Muscle layer of duodenum (tissue), 2 donors: ENCODE data around the gene HSPE1.
"Not testable (repeated sequence)": the region's sequence is repeated elsewhere in the genome, so short reads cannot be mapped to it uniquely, and the experiment has no call there.

Experiments used
- H3K27ac ChIP-seq: one replicate; pipeline ENCODE4 v1.7.0; 2013; ENCODE audit warnings: mild to moderate bottlenecking, low read length
- H3K27me3 ChIP-seq: one replicate; pipeline ENCODE4 v1.7.0; 2013; ENCODE audit warnings: low read depth, mild to moderate bottlenecking, control low read depth, low read length
- H3K36me3 ChIP-seq, 2 donors: one replicate each; pipeline ENCODE4 v1.7.0; 2013; ENCODE audit warnings: low read length in 2 of 2, control low read depth in 1 of 2, mild to moderate bottlenecking in 1 of 2; ENCODE audit not compliant: insufficient read depth in 2 of 2, control insufficient read depth in 1 of 2
- H3K4me1 ChIP-seq, 2 donors: one replicate each; pipeline ENCODE4 v1.7.0; 2013; ENCODE audit warnings: low read length in 2 of 2, mild to moderate bottlenecking in 2 of 2, control low read depth in 1 of 2, moderate library complexity in 1 of 2; ENCODE audit not compliant: insufficient read depth in 2 of 2, control insufficient read depth in 1 of 2
- H3K4me3 ChIP-seq, 2 donors: one replicate each; pipeline ENCODE4 v1.7.0; 2013; ENCODE audit warnings: low read length in 2 of 2, low read depth in 1 of 2, mild to moderate bottlenecking in 1 of 2
- H3K9me3 ChIP-seq, 2 donors: one replicate each; pipeline ENCODE4 v1.7.0; 2013; ENCODE audit warnings: low read length in 2 of 2, control low read depth in 1 of 2, mild to moderate bottlenecking in 1 of 2; ENCODE audit not compliant: control insufficient read depth in 1 of 2
- donor health status: healthy.

Gene HSPE1

DNA sequence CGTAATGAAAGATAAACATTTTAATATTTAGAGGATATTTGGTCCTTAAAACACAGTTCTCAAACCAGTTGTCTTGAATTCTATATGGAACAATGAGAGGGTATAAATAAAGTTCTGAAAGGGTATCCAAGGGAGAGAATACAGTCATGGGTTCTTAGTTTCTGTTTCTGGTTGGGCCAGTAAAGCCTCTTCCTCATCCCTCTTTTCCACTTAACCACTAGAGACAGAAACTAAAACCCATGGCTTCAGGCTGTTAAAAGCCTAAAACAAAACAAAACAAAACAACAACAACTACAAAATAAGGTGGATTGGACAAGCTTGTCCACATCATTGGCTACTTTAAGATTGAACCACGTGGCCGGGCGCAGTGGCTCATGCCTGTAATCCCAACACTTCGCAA, 28.0 kb upstream of the HSPE1 start:
- Histone ChIP-seq H3K27me3 (no peaks in the 10 kb centered on the region), H3K9me3 (no peaks in the 10 kb centered on the region), H3K4me3 (no peak overlapping the region), H3K4me1 (no peaks in the 10 kb centered on the region), H3K36me3 (peaks cover 39 to 57% of the 10 kb centered on the region in 2 donors), H3K27ac (no peak overlapping the region)

DNA sequence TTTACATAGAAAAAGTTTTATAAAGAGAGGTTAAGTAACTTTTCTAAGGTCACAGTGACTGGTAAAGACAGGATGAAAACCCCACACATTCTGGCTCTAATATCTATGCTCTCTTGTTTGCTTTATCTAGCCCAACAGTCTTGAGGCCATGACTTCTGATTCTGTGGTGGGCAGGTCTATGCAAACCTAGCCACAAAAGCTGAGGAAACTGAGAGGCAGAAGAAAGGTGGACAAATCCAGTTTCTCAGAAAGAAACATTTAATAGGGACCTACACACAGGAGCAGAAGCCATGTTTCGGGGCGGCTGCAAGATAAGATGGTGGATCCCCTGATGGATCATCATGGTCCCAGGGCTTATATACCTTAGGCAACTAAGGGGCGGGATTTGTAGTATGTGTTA, 22.4 kb upstream of the HSPE1 start:
- no peaks in the 10 kb centered on the region for H3K4me1 ChIP-seq
- H3K27ac ChIP-seq = no peak overlapping the region
- no peaks in the 10 kb centered on the region for H3K27me3 ChIP-seq
- peaks cover 28 to 42% of the 10 kb centered on the region in 2 donors for H3K36me3 ChIP-seq
- H3K9me3 ChIP-seq = no peaks in the 10 kb centered on the region
- no peak overlapping the region for H3K4me3 ChIP-seq

DNA sequence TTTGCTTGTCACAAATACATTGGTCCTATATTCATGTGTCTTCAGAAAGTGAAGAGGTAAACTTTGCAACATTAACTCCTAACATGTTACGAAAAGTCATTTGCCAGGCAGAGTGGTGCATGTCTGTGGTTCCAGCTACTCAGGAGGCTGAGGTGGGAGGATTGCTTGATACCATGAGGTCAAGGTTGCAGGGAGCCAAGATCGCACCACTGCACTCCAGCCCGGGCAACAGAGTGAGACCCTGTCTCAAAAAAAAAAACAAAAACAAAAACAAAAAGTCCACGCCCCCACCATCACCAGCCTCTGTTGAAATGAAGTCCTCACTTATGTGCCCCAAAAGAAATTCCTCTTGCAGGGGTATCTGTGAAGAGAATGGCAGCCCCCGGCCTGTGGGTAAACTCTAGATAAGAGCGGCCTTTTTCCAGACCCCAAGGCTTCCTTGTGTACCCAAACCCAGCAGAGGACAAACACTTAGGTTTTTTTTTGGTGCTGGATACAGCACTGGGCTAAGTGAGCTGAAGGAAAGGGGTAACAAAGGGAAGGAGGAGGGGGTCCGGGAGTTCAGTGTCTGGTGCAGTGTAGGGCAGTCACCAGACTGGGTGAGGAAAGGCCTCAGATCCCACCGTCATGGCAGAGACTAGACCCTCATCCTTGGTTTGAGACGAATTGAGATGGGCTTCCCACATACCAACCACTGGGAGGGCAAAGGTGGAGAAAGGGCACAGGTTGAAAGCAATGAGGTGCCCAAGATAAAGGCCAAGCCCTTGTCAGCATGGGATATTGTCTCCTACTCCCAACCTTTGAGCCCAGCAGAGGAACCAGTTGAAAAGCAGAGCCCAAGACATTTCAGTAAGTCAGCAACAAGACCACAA, 19.8 kb upstream of the HSPE1 start:
- Histone ChIP-seq H3K4me1 (no peaks in the 10 kb centered on the region), H3K27me3 (no peaks in the 10 kb centered on the region), H3K9me3 (no peaks in the 10 kb centered on the region), H3K4me3 (no peak overlapping the region), H3K36me3 (peaks cover 20 to 22% of the 10 kb centered on the region in 2 donors), H3K27ac (no peak overlapping the region)

DNA sequence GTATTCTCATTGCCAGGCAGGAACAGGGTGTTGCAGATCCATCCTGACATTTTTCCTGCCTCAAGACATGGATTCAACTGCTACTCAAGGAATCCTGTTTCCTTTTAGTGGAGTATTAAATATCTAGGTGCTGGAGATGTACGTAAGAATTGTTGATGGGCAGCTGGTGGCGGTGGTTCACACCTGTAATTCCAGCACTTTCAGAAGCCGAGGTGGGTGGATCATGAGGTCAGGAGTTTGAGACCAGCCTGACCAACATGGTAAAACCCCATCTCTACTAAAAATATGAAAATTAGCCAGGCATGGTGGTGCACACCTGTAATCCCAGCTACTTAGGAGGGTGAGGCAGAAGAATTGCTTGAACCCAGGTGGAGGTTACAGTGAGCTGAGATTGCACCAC, 15.9 kb upstream of the HSPE1 start:
- H3K4me3 ChIP-seq, H3K27ac ChIP-seq, H3K27me3 ChIP-seq, H3K4me1 ChIP-seq, H3K9me3 ChIP-seq: not testable (repeated sequence)
- peaks cover 28 to 30% of the 10 kb centered on the region in 2 donors for H3K36me3 ChIP-seq

DNA sequence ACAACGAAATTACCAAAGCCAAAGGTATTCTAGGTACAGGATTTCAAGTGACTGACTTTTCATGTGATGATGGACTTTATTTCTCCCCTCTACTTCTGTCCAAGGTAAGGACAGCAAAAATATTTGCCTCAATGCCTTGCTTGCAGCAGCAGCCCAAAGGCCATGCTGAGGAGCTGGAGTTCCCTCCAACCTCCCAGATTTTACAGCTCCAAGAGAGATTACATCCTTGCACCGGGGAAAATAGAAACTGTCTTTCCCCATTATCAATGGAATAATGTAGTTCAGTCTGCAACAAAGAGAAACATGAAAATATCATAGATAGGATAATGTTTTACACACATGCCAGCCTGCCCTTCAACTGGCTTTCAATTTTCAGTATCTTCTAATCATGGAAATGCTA, 14.0 kb upstream of the HSPE1 start:
- no peak overlapping the region for H3K4me3 ChIP-seq
- H3K4me1 ChIP-seq = no peaks in the 10 kb centered on the region
- H3K27ac ChIP-seq = no peak overlapping the region
- no peaks in the 10 kb centered on the region for H3K9me3 ChIP-seq
- H3K36me3 ChIP-seq = peaks cover 46% of the 10 kb centered on the region in 2 donors
- H3K27me3 ChIP-seq = no peaks in the 10 kb centered on the region

DNA sequence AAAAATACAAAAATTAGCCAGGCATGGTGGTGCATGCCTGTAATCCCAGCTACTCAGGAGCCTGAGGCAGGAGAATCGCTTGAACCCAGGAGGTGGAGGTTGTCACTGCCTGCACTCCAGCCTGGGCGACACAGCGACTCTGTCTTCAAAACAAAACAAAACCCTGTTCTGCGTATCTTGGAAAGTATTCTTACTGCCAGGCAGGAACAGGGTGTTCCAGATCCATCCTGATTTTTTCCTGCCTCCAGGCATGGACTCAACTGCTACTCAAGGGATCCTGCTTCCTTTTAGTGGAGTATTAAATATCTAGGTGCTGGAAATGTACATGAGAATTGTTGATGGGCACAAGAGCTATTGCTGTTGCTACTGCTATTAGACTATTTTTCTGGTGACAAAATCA, 12.8 kb upstream of the HSPE1 start:
- H3K36me3 ChIP-seq = peaks cover 55 to 58% of the 10 kb centered on the region in 2 donors
- H3K27me3 ChIP-seq = no peaks in the 10 kb centered on the region
- H3K4me3 ChIP-seq = no peak overlapping the region
- no peak overlapping the region for H3K27ac ChIP-seq
- no peaks in the 10 kb centered on the region for H3K9me3 ChIP-seq
- no peaks in the 10 kb centered on the region for H3K4me1 ChIP-seq

DNA sequence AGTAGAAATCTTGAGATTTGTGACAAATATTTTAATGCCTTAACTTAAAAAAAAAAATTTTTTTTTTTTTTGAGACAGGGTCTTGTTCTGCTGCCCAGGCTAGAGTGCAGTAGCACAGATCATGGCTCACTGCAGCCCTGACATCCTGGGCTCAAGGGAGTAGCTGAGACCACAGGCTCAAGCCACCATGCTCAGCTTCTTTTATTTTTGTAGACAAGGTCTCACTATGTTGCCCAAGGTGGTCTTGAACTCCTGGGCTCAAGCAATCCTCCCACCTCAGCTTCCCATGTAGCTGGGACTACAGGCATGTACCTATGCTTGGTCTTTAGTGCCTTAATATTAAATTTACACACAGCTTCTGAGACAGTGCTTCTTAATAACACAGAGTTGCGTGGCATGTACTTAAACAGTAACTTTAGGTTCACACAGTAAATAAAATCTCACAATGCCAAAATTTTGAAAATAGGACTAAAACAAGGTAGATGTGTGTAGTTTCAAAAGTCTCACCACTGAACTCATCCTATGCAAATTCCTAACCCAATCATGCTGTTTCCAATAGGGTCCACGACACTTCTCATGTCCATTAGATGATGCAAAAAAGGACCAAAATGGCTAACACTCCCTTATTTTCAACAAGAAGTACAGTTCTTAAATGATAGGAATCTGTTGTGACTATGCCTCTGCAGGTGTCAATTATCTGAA, 4.6 kb upstream of the HSPE1 start:
- Histone ChIP-seq H3K4me3 (no peak overlapping the region), H3K27ac (no peak overlapping the region), H3K27me3 (no peaks in the 10 kb centered on the region), H3K9me3 (no peaks in the 10 kb centered on the region), H3K4me1 (peaks cover 3 to 22% of the 10 kb centered on the region in 2 donors), H3K36me3 (peaks cover 40 to 64% of the 10 kb centered on the region in 2 donors)

DNA sequence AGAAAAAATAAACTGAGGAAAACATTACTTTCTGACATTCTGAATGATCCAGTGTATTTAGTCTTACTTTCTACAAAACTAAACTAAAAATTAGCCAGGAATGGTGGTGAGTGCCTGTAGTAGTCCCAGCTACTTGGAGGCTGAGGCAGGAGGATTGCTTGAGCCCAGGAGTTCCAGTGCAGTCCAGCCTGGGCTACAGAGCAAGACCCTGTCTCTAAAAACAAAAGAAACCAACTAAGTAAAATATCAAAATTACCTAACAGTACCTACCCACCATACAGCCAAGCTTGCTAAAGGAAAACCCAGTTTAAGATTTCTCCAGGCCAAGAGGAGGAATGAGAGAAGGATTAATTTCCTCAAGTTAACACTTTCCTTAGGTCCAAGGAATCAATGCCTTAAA, 3.5 kb upstream of the HSPE1 start:
- Histone ChIP-seq H3K4me3 (no peak overlapping the region), H3K27me3 (no peaks in the 10 kb centered on the region), H3K27ac (no peak overlapping the region), H3K36me3 (peaks cover 31 to 53% of the 10 kb centered on the region in 2 donors), H3K9me3 (no peaks in the 10 kb centered on the region), H3K4me1 (peaks cover 3 to 29% of the 10 kb centered on the region in 2 donors)

DNA sequence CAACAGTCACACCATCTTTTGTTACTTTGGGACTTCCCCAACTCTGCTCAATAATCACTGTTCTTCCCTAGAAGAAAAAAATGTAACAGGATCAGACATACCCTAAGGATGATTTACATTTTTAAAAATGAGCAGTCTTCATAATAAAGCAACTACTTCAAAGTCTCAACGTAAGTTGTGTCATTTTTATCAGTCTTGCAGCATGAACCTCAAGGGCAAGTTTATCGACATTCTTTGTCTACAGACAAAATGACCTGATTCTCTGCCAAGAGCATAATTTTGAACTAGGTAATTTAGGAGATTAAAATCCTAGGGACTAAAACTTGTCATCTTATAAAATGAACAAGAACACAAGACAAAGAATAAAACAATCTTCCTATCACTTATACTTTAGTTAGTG, 2.9 kb upstream of the HSPE1 start:
- H3K4me3 ChIP-seq = peak overlapping the region; percentile 82 to 93
- H3K27me3 ChIP-seq = no peaks in the 10 kb centered on the region
- H3K27ac ChIP-seq = no peak overlapping the region
- H3K9me3 ChIP-seq = no peaks in the 10 kb centered on the region
- peaks cover 3 to 35% of the 10 kb centered on the region in 2 donors for H3K4me1 ChIP-seq
- peaks cover 27 to 47% of the 10 kb centered on the region in 2 donors for H3K36me3 ChIP-seq

DNA sequence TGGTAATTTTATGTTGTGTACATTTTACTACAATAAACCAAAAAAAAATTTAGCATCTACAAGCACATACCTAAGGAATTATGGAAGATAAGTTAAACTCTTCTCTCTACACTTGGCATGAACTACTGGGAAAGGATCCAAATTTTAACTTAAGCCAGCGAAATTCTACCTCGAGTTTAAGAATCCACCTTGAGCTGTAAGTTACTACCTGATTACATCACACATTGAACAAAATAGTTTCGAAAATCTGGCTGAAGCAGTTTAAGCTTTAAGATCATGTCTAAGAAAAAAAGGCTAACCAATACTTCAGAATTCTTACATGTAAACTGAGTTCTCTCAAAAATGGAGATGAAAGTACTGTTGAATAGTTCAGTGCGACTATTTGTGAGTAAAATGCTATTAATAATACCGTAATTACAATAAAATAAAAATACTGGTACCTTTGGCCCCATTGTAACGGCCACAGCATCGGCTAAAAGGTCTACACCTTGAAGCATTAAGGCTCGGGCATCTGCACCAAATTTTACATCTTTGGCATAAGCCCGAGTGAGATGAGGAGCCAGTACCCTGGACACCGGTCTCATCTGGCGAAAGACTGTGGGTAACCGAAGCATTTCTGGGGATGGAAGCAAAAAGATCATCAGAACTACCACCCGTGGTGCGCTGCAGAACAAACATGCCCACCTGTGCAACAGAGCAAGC, 1.8 kb upstream of the HSPE1 start:
- peaks cover 20 to 39% of the 10 kb centered on the region in 2 donors for H3K36me3 ChIP-seq
- H3K4me3 ChIP-seq = peak overlapping the region; percentile 82 to 93
- H3K27me3 ChIP-seq = no peaks in the 10 kb centered on the region
- H3K9me3 ChIP-seq = no peaks in the 10 kb centered on the region
- peaks cover 3 to 36% of the 10 kb centered on the region in 2 donors for H3K4me1 ChIP-seq
- peak overlapping the region; percentile 98 for H3K27ac ChIP-seq

DNA sequence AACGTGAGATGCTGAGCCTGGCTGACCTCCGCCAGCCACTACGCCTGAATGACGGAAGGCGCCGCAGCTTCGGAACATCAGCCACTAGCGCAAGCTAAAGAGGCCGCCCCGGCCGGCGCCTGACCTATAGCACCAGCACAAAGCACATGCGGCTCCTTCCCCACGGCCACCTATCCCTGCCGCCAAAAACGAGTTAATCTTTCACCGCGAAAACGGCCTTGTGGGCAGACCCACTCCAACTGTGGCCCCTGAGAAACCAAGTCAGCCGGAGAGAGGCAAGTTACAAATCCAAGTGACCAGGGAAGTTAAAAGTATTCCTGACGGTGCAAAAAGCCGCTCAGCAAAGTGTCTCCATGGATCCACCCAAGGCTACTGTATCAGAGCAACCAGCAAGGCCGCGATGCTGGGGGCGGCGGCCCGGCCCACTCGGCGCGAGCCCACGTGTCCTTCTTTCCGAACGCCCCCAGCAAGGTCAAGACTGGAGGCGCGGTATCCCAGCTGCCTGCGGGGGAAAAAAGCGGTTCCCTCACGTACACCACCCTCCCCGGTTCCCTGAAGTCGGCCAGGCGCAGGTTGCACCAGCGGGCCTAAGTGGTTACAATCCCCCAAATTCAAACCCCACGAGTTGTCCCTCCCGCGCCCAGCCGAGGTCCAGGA, 1.1 kb upstream of the HSPE1 start:
- H3K4me1 ChIP-seq = peaks cover 3 to 36% of the 10 kb centered on the region in 2 donors
- H3K9me3 ChIP-seq = no peaks in the 10 kb centered on the region
- peaks cover 23 to 39% of the 10 kb centered on the region in 2 donors for H3K36me3 ChIP-seq
- peak overlapping the region; percentile 98 for H3K27ac ChIP-seq
- H3K27me3 ChIP-seq = no peaks in the 10 kb centered on the region
- H3K4me3 ChIP-seq = peak overlapping the region; percentile 82 to 93
